H1 (cell line): ENCODE results near the gene CEP350. TPM values are rescaled to one million over a fixed set of nuclear protein-coding genes. Genes with fewer than 3 reads are reported as not detected.

Experiments used
- BRCA1 ChIP-seq: IDR thresholded peaks from 2 replicates; pipeline ENCODE4 v1.6.1; 2012; ENCODE audit warnings: low read depth, low read length, improper control_type of control experiment
- CHD7 ChIP-seq: fragments of 300-600 bp; sonication (generic); IDR thresholded peaks from 2 replicates; pipeline ENCODE4 v1.7.1; 2012; ENCODE audit warnings: low read length, moderate library complexity, mild to moderate bottlenecking, inconsistent platforms; ENCODE audit not compliant: insufficient replicate concordance
- FOSL1 ChIP-seq: IDR thresholded peaks from 2 replicates; pipeline ENCODE4 v1.6.1; 2011; ENCODE audit warnings: mild to moderate bottlenecking, low read depth, low read length, moderate library complexity; ENCODE audit not compliant: insufficient read depth
- GTF2F1 ChIP-seq: IDR thresholded peaks from 2 replicates; pipeline ENCODE4 v1.6.1; 2012; ENCODE audit warnings: low read depth, low read length, improper control_type of control experiment, borderline replicate concordance
- HDAC2 ChIP-seq, 2 experiments: fragments of 300-600 bp in 1 of 2; sonication (generic) in 1 of 2; IDR thresholded peaks; 2 replicates each; pipeline ENCODE4 v1.6.1; 2011 to 2012; ENCODE audit warnings: low read depth in 2 of 2, low read length in 2 of 2, mild to moderate bottlenecking in 2 of 2, moderate library complexity in 2 of 2, borderline replicate concordance in 1 of 2, inconsistent platforms in 1 of 2
- NANOG ChIP-seq: IDR thresholded peaks from 2 replicates; pipeline ENCODE4 v1.6.1; 2011; ENCODE audit warnings: low read length, low read depth, mild to moderate bottlenecking, inconsistent platforms; ENCODE audit not compliant: insufficient read depth, poor library complexity, severe bottlenecking
- RNF2 ChIP-seq: fragments of 200-900, 300-1000 bp; sonication (generic); IDR thresholded peaks from 2 replicates; pipeline ENCODE4 v1.7.1; 2016; ENCODE audit warnings: borderline replicate concordance, low read depth, mild to moderate bottlenecking, antibody characterized with exemption, low read length; ENCODE audit not compliant: poor library complexity, severe bottlenecking; ENCODE audit errors: missing control alignments
- SP4 ChIP-seq: IDR thresholded peaks from 2 replicates; pipeline ENCODE4 v1.6.1; 2012; ENCODE audit warnings: low read length, inconsistent platforms
- TCF12 ChIP-seq: IDR thresholded peaks from 2 replicates; pipeline ENCODE4 v1.6.1; 2011; ENCODE audit warnings: low read depth, mild to moderate bottlenecking, low read length
- polyA plus RNA-seq, 7 experiments: library from polyadenylated mRNA; depleted of rRNA in 3 of 7; stranded (reverse) in 5 of 7; unstranded in 2 of 7; fragments of >200 nt in 5 of 7; fragments of 200-250 nt in 2 of 7; gene quantifications; 1 replicate in 5 of 7; 2 replicates in 1 of 7; 4 replicates in 1 of 7; pipeline versions ENCODE4 v1.2.1 to v1.2.3, GENCODE V29; 2011 to 2013; ENCODE audit warnings: missing spikeins in 2 of 7, mixed read lengths in 2 of 7
- total RNA-seq: library from RNA; stranded (reverse); fragmentation: NEBNext Ultra II Directional; extraction: Animal tissue kit (Norgen Biotek cat#: 25700); gene quantifications from 2 replicates; pipeline ENCODE4 v1.2.1, GENCODE V29; 2021

Gene CEP350
- total and polyA plus RNA-seq, 2 of the 8 experiments (the other 6 are each of a cell fraction or from before 2014, with no cell fraction given): 5.6 to 39.4 TPM

GRCh38 chr1:180152588-180152987 lies 198.0 kb downstream of the CEP350 start (continued):
- TF ChIP-seq CHD7: no peak
- no peak for TF ChIP-seq RNF2
- no peak for TF ChIP-seq GTF2F1
- no peak for TF ChIP-seq NANOG
- TF ChIP-seq SP4: no peak
- no peak for TF ChIP-seq HDAC2 (IDR thresholded peaks at IDR 0.05; ENCODE audit: borderline replicate concordance in 1 of 2, low read depth in 2 of 2, low read length in 2 of 2)
- TF ChIP-seq BRCA1: no peak
- no peak for TF ChIP-seq FOSL1
- no peak for TF ChIP-seq TCF12
